NCI-H345 treated with DMSO at 0.1 percent for 48 hours (cell line): ENCODE results near the gene TMTC2.
"Not testable (repeated sequence)": the region's sequence is repeated elsewhere in the genome, so short reads cannot be mapped to it uniquely, and the experiment has no call there.

Experiments
- DNase-seq: peaks from one replicate; lab custom pipeline; 2025; ENCODE audit not compliant: unreplicated experiment; lab: John Stamatoyannopoulos, UW

Gene TMTC2

DNA sequence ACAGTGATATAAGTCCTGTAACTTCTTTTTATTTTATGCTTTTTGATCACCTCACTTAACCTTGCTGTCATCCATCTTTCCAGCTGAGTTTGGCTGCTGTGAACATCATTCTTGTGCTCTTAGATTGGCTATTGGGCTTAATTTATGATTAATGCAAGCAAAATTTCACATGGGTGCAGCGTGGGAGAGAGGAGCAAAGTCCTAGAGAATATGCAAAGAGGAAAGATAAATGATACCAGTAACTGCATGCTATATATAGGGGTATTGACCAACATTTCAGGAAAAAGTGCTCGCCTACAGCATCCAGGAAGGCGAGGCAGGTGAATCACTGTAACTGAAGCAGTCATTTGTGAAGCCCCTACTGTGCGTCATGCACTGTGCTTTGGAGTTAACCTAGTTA, 153.1 kb downstream of the TMTC2 start:
- no peak for DNase-seq

DNA sequence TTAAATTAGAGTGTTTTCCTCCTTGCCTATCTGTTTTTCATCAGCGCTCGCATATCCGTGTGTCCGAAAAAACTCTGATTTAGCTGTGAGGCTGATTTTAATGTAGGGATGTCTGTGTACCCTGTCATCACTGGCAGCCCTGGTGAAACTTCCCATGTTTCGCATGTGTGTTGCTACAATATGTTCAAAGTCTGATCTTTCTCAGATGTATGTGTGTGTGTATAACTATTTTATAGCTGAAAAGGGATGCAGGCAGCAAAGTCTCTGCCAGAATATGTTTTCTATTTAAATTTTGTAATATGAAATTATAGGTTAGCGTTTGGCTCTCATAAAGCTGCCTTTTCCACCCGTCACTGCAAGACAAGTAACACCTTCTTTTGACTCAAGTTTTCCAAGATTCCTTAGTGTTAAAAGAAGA, 154.8 kb downstream of the TMTC2 start:
- no peak for DNase-seq

DNA sequence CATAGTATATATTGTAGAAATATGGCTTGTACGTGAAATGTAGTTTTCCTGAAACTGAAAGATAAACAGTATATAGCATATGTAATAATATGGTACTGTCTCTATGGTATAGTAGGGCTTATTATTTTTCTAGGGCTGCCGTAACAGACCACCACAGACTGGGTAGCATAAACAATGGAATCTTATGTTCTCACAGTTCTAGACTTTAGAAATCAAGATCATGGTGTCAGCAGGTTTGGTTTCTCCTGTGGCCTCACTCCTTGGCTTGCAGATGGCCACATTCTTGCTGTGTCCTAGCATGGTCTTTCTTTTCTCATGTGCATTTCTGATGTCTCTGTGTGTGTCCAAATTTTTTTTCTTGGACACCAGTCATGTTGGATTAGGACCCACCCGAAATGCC, 155.8 kb downstream of the TMTC2 start:
- no peak for DNase-seq

DNA sequence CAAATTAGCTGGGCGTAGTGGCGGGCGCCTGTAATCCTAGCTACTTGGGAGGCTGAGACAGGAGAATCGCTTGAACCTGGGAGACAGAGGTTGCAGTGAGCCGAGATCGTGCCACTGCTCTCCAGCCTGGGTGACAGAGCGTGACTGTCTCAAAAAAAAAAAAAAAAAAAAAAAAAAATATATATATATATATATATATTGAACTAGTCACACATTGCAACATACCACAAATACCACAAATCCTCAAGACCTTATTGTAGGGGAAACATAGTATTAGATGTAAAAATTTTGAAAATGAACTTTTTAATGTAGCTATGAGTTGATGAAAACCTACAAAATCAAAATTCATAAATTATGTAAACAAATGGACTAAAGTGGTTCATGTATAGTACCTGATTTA, 158.4 kb downstream of the TMTC2 start:
- DNase-seq: not testable (repeated sequence)

DNA sequence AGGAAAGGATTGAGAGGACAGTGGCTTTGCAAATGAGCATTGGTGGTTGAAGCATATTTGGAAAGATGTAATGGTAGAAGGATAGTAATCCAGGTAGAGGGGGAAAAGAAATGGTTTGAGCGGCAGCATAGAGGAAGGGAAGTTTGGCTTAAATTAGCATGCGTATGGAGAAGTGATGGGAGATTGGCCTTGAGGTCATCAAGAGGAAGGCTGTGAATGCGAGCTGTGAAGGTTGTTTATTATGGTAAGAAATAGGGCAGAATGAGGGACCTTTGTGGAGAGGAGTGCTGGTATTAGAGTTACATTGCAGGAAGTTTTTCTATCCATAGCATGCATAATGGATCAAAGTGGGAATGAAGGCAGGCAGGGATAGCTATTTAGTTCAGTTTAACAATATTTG, 162.1 kb downstream of the TMTC2 start:
- DNase-seq: no peak

DNA sequence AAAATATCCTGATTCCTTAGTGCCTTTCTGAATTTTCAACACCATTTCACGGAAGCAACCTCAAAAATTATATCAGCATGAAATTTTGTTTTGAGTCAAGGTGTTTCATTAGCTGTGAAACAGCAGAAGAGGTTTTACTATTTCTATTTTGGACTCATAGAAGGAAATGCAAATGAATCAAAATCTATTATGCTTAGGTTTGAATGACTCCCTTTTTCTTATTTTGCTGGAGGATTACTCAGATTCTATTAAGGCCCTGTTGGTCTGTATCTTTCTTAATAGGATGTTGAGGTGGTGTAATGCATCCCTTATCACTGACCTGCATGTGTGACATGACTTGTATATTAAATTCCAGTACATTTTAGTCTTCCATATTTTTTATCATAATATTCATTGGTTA, 165.8 kb downstream of the TMTC2 start:
- no peak for DNase-seq

DNA sequence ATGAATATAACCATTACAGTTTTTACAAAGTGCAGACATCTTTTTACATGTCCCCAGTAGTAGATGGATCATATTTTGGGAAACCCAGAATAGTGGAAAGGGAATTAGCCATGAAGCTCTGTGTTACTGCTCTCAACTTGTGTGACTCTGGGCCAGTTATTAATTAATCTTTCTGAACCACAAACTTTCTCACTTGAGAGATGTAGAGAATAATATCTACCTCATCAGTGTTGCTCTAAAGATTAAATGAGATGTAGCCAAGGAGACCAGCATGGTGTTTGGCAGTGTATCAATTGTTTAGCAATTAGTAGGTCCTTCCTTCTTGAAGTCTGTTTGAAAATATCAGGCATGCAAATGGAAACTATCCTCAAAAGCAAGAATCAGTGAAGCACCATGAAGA, 169.2 kb downstream of the TMTC2 start:
- DNase-seq: no peak

DNA sequence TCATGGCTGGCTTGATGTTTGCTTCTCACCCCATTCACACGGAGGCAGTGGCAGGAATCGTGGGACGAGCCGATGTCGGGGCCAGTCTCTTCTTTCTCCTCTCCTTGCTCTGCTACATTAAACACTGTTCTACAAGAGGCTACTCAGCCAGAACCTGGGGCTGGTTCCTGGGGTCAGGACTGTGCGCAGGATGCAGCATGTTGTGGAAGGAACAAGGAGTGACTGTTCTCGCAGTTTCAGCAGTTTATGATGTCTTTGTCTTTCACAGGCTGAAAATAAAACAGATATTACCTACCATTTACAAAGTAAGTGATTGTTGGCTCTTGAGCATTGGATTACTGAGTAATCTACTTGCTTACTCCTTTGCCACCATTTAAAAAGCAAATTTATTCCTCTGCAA, 170.6 kb downstream of the TMTC2 start:
- DNase-seq: no peak

DNA sequence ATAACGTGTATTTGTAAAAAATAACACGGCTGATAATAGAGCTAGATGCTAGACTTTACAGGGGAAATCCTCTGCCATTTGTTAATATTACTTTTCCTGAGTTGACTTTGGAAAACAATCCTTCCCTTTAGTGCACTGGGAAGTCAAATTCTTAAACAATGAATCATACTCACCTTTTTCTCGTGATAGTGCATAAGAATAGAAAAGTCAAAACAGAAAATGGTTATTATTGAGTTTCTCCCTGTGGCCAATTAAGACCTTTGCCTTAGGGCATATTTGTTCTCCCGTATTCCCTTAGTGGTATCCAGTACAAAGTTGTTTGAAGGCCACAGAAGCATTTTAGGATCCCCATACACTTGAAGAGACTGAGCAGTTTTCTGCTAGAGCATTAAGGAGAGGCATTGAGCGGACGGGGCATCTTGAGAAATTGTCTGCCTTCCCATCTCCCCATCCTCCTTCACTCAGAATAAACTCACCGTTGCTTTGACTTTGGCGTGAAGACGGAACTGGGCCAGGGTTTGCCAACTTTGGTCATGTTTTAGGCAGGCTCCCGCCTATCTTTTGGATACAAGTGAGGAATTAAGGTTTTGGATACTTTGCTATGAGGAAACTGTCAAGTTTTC, 171.3 kb downstream of the TMTC2 start:
- DNase-seq: no peak

DNA sequence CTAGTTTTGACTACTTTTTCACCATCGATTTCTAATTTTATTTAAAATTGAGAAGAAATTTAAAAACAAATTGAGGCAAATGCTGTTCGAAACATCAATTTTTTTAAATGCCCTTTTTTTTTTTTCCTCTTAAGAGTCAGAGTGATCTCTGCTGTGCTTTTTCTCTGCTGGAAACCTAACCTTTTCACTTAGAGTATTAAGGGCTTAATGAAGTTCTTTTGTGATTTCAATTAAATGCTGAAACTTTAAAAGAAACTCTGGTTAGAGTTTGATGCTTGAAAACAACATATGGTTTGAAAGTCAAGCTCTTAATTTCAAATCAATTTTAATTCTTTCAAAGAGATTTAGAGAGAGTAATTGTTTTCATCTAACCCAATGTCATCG, 171.8 kb downstream of the TMTC2 start:
- no peak for DNase-seq

DNA sequence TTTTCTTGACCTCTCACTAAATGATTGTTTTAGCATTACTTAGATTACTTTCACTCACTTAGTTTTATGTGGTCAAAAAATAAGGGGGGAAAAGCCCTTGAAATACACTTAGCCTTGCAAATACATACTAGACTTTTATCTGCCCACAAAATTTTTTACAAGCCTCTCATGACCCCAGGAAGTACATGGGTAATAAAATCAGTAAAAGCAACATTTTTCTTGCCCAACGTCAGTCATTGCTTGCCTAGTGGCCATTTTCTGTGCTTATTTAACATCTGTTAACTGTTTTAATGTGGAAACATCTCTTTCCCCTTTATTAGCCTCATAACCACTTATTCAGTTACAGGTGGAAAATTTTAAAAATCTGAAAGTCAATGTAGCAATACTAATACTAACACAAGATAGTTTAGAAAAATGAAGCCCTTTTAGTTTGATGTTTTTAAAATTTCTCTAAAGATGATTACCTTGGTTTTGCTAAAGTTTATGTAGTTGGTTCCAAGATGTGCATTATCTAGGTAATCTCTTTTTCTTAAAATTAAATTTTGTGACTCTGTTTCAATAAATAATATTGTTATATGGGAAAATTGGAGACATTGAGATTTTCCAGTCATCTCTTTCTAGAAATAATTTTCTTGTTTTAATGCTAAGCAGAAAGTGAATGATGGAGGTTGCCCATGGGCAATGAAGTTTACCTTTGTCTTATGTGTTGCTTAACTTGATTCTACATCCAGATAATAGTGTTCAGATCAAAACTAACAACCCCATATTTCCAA, 175.5 kb downstream of the TMTC2 start:
- no peak for DNase-seq

DNA sequence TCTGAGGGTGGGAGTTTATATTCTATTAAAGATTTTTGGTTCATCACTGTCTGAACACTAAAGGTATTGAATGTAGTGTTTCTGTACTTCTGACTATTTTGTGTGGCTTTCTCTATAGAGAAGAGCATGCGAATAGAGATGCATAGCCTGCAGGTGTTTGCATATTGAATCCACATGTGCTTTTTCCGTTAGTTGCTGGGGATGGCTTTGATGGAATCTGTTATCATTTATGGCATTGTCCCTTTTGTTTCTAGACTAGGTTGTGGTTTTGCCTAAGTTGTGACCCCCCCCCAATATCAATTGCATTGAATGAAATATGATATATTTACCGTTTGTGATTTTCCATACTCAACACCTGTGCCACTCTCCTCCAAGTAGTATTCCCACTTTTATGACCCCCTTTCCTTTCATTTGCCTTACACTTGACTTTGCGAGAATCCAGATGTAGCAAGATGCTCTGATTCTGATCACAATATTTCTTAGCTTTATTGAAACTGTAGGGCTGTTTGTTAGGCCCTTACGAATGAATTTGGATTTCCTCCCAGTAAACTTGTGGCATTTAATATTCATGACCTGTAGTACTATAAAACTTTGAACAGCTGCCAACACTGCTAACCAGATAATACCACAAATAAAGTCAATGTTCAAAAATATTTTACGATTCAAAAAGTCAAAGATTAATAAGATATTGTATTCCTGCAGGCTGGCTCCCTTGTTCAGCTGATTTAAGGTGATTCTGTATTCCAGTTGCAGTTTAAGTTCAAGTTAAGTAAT, 176.4 kb downstream of the TMTC2 start:
- no peak for DNase-seq

DNA sequence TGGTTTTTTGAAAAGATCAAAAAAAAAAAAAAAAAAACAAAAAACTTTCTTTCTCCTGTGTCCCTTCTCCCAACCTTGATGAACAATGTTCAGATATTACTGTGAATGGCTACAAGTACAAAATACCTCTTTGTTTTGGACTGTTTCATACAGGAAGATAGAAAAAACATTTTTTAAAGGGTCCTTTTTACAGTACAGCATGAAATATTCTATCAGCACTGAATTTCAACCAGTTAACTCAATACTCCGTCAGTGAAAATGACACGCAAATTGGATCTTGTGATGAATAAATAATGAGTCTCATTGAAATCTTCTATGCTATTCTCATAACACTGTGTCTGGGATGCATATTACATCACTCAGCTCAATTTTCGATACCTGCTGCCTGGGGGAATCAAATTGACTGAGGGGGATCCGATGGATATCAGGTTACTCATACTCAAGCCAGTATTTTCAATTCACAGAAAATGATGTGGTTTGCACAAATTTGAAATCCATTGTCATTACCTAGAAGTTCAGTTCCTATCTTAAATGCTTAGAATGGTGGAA, 179.6 kb downstream of the TMTC2 start:
- DNase-seq: no peak

DNA sequence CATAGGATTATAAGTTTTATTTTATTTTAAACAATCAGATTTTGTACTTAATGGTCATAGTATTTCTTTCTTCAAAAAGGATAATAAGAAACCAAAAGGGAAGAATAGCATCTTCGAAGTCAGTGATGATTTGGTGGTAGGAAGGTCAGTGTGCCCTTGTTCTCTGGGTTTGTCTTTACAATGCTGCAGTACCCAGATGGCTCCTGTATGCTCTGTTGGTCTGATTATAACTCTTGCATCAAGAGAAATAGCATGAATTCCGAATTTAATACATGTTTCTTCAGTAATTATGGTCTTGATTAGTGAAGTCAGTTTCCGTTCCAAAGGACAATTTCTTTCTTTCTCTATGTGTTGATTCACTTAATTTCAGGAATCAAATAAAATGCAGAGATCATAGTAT, 180.2 kb downstream of the TMTC2 start:
- DNase-seq: no peak

DNA sequence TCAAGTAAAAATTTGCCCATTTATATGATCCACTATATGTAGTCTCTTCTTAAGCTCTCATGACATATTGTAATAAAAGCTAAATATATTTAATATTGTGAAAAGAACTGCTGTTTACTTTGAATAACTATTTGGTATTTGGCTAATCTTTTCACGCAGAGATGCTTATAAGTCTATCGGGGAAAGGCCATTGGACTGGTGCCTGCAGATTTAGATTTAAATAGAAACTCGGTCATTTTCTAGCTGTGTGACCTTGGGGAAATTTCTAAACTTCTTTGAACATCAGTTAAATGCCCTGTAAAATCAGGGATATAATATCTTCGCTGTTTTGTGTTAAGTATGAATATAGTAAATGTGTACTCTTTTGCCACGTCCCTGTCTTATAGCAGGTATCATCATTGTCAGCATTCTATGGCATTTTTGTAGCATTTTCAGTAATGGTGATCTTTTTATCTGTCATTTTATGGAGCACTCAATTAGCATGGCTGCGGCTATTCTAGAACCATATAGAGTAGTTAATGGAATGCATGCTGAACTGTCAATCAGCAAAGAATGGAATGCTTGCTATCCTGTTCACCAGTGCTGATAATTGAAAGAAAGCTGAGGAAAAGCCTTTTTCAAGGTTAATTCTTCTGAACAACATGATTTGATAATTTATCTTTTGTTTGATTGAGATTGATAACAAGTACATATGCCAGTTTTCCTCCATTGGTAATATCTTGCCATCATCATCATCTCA, 181.2 kb downstream of the TMTC2 start:
- DNase-seq: no peak

DNA sequence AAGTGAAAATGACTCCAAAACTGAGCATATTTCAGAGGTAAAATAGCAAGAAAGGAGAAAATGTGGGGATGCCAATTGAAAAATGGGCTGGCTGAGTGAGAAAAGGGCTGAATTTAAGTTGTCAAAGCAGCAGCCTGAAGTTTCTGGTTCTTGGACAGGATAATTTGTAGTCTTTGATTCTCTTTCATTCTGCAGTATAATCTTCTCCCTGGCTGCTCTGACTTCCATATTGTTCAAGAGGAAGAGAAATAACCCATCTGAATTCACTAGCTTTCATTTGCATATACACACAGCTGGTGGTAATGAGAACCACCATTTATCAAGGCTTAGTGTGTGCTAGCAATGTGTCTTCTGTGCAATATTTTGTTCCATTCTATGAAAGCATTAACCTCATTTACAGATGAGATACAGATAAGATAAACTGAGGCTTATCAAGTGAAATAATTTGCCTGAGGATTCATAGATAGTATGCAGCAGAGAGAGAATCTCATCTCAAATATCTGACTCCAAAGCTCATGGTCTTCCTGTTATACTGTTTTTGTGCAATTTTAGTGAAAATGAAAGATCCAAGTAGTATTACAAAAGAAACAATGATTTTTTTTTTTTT, 184.2 kb downstream of the TMTC2 start:
- no peak for DNase-seq

DNA sequence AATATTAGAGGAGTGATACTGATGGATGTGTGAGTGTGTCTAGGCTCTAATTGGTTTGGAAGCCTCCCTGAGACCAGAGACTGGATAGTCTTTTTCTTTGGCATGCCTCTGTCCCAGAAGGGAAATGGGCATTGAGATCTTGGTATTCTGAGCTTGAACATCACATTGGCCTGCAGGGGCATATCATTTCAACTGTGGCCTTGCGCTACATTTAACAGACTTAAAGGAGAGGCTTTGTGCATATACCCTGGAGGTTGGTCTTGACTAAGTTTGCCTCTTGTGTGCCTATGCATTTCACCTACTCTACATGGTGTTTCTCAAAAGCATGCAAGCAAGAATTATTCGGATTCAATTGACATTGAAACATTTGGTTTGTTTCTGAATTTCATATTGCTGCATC, 185.4 kb downstream of the TMTC2 start:
- DNase-seq: no peak

DNA sequence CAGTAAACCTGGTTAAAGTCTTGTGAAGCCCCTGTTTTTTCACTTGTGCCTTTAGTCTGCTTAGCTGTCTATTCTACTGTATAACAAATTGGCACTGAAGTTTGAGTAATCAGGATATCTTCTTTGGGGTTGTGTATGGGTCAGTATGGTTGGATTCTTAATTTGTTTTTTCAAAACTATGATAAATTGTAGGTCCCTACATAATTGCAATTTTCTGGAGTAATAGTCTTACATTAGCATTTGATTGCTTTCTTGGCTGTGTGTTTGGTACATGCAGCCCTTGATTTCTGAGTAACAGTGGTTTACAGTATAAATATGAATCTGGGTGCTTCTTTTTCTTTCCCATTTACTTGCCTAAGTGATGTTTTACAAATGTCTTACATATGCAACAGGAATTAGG, 186.6 kb downstream of the TMTC2 start:
- no peak for DNase-seq

DNA sequence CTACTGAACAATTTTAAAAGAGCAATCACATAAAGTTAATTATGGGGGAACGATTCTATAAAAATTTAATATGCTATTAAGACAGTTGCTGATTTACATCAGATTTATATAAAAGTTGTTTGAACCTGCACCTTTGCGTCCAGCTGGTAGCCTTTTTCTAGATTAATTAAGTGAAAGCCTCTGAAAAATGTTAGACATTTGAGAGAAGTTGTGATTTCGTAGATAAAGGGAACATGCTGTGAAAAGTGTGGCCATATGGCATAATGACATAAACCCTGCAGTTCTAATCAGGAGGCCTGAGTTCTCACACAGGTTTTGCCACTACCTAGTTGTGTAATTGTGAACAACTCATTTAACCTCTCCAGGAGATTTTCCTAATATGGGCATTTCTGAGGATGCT, 187.2 kb downstream of the TMTC2 start:
- no peak for DNase-seq

DNA sequence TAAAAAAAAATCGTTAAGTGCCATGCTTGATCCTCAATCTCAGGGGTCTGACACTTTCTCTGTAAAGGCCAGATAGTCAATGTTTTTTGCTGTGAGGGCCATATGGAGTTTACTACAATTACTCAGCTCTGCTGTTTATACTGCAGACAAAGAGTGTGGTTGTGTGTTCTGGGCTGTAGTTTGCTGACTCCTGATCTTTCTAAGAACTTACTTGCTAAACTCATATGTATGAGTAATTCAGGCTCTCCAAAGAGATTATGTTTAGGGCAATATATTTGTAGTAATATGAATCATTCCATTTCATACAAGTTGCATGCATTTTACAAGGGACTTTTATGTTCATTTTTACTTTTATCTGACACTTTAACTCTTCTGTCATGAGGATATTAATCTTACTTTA, 188.2 kb downstream of the TMTC2 start:
- no peak for DNase-seq

DNA sequence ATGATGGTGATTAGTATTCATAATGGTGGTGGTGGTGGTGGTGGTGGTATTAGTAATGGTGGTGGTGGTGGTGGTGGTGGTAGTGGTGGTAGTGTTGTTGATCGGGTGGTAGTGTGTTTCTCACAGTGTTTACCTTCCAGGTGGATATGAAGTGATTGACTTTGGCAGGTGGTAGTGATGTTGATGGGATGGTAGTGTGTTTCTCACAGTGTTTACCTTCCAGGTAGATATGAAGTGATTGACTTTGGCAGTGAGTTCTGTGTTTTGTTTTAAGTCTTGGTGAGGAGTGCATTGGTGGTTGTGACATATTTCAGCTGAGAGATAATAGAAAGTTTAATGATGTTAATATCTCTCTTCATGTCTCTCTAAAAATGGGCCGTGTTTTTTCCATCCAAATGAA, 189.4 kb downstream of the TMTC2 start:
- DNase-seq: no peak
